ENCODE results near the gene CLK2. TPM values are rescaled to one million over a fixed set of nuclear protein-coding genes. Genes with fewer than 3 reads are reported as not detected.

Gene CLK2
- total and polyA plus RNA-seq, 7 donors = 7.2 to 45.9 (median 23.2) TPM

- peaks cover 0 to 25% (median 16%) of the 10 kb centered on the region in 4 donors for H3K4me1 ChIP-seq
- 95 to 96% methylated on average over 21 of the region's 21 CpGs for WGBS, 2 donors
These were observed 3.9 kb downstream of the CLK2 start for GRCh38 chr1:155269381-155269780.

GRCh38 chr1:155268630-155269029, 4.7 kb downstream of the CLK2 start:
- 93 to 94% methylated on average over 21 of the region's 21 CpGs for WGBS, 2 donors
- intact Hi-C loops (cut with DNase I) = loop anchor here (5.0 kb wide), 1 partner anchor 589 kb away; the partner anchor contains the start of genes GON4L and SYT11
- Histone ChIP-seq H3K4me3 (no peak overlapping the region), H3K27ac (no peak overlapping the region), H3K4me1 (peaks cover 0 to 22% (median 16%) of the 10 kb centered on the region in 4 donors), H3K36me3 (peaks cover 56 to 75% (median 60%) of the 10 kb centered on the region in 4 donors), H3K9me3 (no peaks in the 10 kb centered on the region), H3K27me3 (no peaks in the 10 kb centered on the region)
- TF ChIP-seq EP300 (IDR thresholded peaks at IDR 0.05) = no peak
- TF ChIP-seq POLR2AphosphoS5 (IDR thresholded peaks at IDR 0.05) = no peak
- no peak for TF ChIP-seq POLR2A (IDR thresholded peaks at IDR 0.05)
- no peak for TF ChIP-seq CTCF (IDR thresholded peaks at IDR 0.05)
- no peak for DNase-seq

More at GRCh38 chr1:155269381-155269780, 3.9 kb downstream of the CLK2 start:
- Histone ChIP-seq H3K27me3 (no peaks in the 10 kb centered on the region), H3K27ac (no peak overlapping the region), H3K9me3 (no peaks in the 10 kb centered on the region), H3K4me3 (no peak overlapping the region), H3K36me3 (peaks cover 52 to 68% (median 55%) of the 10 kb centered on the region in 4 donors)
- TF ChIP-seq EP300 (IDR thresholded peaks at IDR 0.05) = no peak
- TF ChIP-seq POLR2AphosphoS5 (IDR thresholded peaks at IDR 0.05) = no peak
- no peak for TF ChIP-seq POLR2A (IDR thresholded peaks at IDR 0.05)
- TF ChIP-seq CTCF (IDR thresholded peaks at IDR 0.05) = no peak
- no peak for DNase-seq
- intact Hi-C loops (cut with DNase I) = loop anchor here (5.0 kb wide), 1 partner anchor 588 kb away; the partner anchor contains the start of genes GON4L and SYT11

GRCh38 chr1:155267373-155267772, 5.9 kb downstream of the CLK2 start:
- intact Hi-C loops (cut with DNase I) = loop anchor here (5.0 kb wide), 1 partner anchor 590 kb away; the partner anchor contains the start of genes GON4L and SYT11
- 95 to 97% methylated on average over 2 of the region's 2 CpGs for WGBS, 2 donors
- Histone ChIP-seq H3K36me3 (peaks cover 56 to 83% (median 65%) of the 10 kb centered on the region in 4 donors), H3K9me3 (no peaks in the 10 kb centered on the region), H3K27ac (no peak overlapping the region), H3K4me1 (peaks cover 0 to 24% (median 16%) of the 10 kb centered on the region in 4 donors), H3K4me3 (no peak overlapping the region), H3K27me3 (no peaks in the 10 kb centered on the region)
- TF ChIP-seq POLR2AphosphoS5 (IDR thresholded peaks at IDR 0.05) = no peak
- no peak for TF ChIP-seq CTCF (IDR thresholded peaks at IDR 0.05)
- no peak for TF ChIP-seq POLR2A (IDR thresholded peaks at IDR 0.05)
- no peak for TF ChIP-seq EP300 (IDR thresholded peaks at IDR 0.05)
- DNase-seq = no peak

GRCh38 chr1:155266553-155266952, 6.8 kb downstream of the CLK2 start:
- no peak overlapping the region for H3K27ac ChIP-seq
- H3K4me1 ChIP-seq = peaks cover 0 to 18% (median 11%) of the 10 kb centered on the region in 4 donors
- intact Hi-C loops (cut with DNase I) = loop anchor here (5.0 kb wide), 1 partner anchor 591 kb away; the partner anchor contains the start of genes GON4L and SYT11
- H3K4me3 ChIP-seq = no peak overlapping the region
- TF ChIP-seq EP300 (IDR thresholded peaks at IDR 0.05) = no peak
- no peak for TF ChIP-seq POLR2AphosphoS5 (IDR thresholded peaks at IDR 0.05)
- no peak for TF ChIP-seq CTCF (IDR thresholded peaks at IDR 0.05)
- TF ChIP-seq POLR2A (IDR thresholded peaks at IDR 0.05) = no peak
- no peak for DNase-seq
- H3K36me3 ChIP-seq = peaks cover 56 to 83% (median 65%) of the 10 kb centered on the region in 4 donors
- 80 to 91% methylated on average over 6 of the region's 6 CpGs for WGBS, 2 donors
- H3K27me3 ChIP-seq = no peaks in the 10 kb centered on the region
- H3K9me3 ChIP-seq = no peaks in the 10 kb centered on the region
